Measurements from ENCODE around the gene ALG12. TPM values are rescaled to one million over a fixed set of nuclear protein-coding genes. Genes with fewer than 3 reads are reported as not detected.
A peak's percentile ranks its signal among the peaks of the same experiment; 100 is the strongest.

ALG12 gene
- total RNA-seq, 1 experiment from 2014 or later, result 29.2 TPM

- Mint-ChIP-seq H3K27ac (no peak overlapping the region; the same call in 1 of the 2 replicates), H3K4me3 (peak overlapping the region; percentile 81), H3K9me3 (no peaks in the 10 kb centered on the region), H3K27me3 (ENCODE audit: low read depth) (no peaks in the 10 kb centered on the region; the same call in 1 of the 2 replicates), H3K36me3 (peaks cover 7% of the 10 kb centered on the region), H3K4me1 (peaks cover 5% of the 10 kb centered on the region; the same call in 1 of the 2 replicates)
- CTCF ChIA-PET, result interaction anchor here (0.8 to 2.5 kb wide), 3 partner anchors 22 to 246 kb away, joined by 3 to 17 read pairs (median 5); no protein-coding TSS in a partner anchor
- peak; percentile 27 for DNase-seq (ENCODE audit: low spot score)
- peak; percentile 16; the same call in 1 of the 2 replicates for TF ChIP-seq MAX (CRISPR knock-in tag; IDR thresholded peaks at IDR 0.05)
- no peak for TF ChIP-seq CREM (CRISPR knock-in tag; IDR thresholded peaks at IDR 0.05)
- TF ChIP-seq, protein P1, sequence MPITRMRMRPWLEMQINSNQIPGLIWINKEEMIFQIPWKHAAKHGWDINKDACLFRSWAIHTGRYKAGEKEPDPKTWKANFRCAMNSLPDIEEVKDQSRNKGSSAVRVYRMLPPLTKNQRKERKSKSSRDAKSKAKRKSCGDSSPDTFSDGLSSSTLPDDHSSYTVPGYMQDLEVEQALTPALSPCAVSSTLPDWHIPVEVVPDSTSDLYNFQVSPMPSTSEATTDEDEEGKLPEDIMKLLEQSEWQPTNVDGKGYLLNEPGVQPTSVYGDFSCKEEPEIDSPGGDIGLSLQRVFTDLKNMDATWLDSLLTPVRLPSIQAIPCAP (CRISPR knock-in tag; IDR thresholded peaks at IDR 0.05), result no peak
- TF ChIP-seq ZSCAN18 (CRISPR knock-in tag; IDR thresholded peaks at IDR 0.05), result no peak
- no peak for TF ChIP-seq PRDM15 (CRISPR knock-in tag; IDR thresholded peaks at IDR 0.05)
- TF ChIP-seq HMGA2 (CRISPR knock-in tag; IDR thresholded peaks at IDR 0.05), result no peak
- TF ChIP-seq FOXJ3 (CRISPR knock-in tag; IDR thresholded peaks at IDR 0.05; ENCODE audit: borderline replicate concordance), result no peak
- TF ChIP-seq SP1 (CRISPR knock-in tag; conservative IDR thresholded peaks at IDR 0.05), result no peak
- no peak for TF ChIP-seq ZNF532 (CRISPR knock-in tag; IDR thresholded peaks at IDR 0.05; ENCODE audit: borderline replicate concordance)
- POLR2A ChIA-PET, result no interaction called here
- no peak for ATAC-seq
Measured at GRCh38 chr22:49961005-49961600, 42.9 kb upstream of the ALG12 start.

- H3K4me3 Mint-ChIP-seq, result peak within 1 kb of the TSS; percentile 81
- DNase-seq (ENCODE audit: low spot score) (peak; percentile 88), ATAC-seq (peak; percentile 85)
- peaks cover 7% of the 10 kb centered on the region for H3K36me3 Mint-ChIP-seq
- CTCF ChIA-PET, result interaction anchor here (1.0 to 1.6 kb wide), 2 partner anchors 14 to 29 kb away, joined by 4 to 5 read pairs; no protein-coding TSS in a partner anchor
- no peak within 1 kb of the TSS; the same call in 1 of the 2 replicates for H3K27ac Mint-ChIP-seq
- peaks cover 5% of the 10 kb centered on the region; the same call in 1 of the 2 replicates for H3K4me1 Mint-ChIP-seq
- no peaks in the 10 kb centered on the region; the same call in 1 of the 2 replicates for H3K27me3 Mint-ChIP-seq (ENCODE audit: low read depth)
- H3K9me3 Mint-ChIP-seq, result no peaks in the 10 kb centered on the region
- POLR2A ChIA-PET, result no interaction called here
- TF ChIP-seq SP1 (CRISPR knock-in tag; conservative IDR thresholded peaks at IDR 0.05) (peak; percentile 98), FOXP1 (CRISPR knock-in tag; IDR thresholded peaks at IDR 0.05; ENCODE audit: borderline replicate concordance) (peak; percentile 43; the same call in 1 of the 2 replicates), ZNF263 (CRISPR knock-in tag; IDR thresholded peaks at IDR 0.05; ENCODE audit: low read depth) (0 out of 2 replicates have a peak, but pooled peaks have one; percentile 11), OVOL2 (CRISPR knock-in tag; IDR thresholded peaks at IDR 0.05; ENCODE audit: borderline replicate concordance) (no peak; the same call in 1 of the 2 replicates), ESRRA (CRISPR knock-in tag; IDR thresholded peaks at IDR 0.05; ENCODE audit: borderline replicate concordance) (peak; percentile 67; the same call in 1 of the 2 replicates), TCF7 (CRISPR knock-in tag; IDR thresholded peaks at IDR 0.05; ENCODE audit: low read depth) (0 out of 2 replicates have a peak, but pooled peaks have one; percentile 43), ZNF232 (CRISPR knock-in tag; IDR thresholded peaks at IDR 0.05) (no peak), MXD4 (CRISPR knock-in tag; IDR thresholded peaks at IDR 0.05; ENCODE audit: borderline replicate concordance) (no peak), ZNF219 (CRISPR knock-in tag; IDR thresholded peaks at IDR 0.05; ENCODE audit: borderline replicate concordance) (no peak), NR1H2 (CRISPR knock-in tag; IDR thresholded peaks at IDR 0.05) (no peak)
- TF ChIP-seq, protein P2, sequence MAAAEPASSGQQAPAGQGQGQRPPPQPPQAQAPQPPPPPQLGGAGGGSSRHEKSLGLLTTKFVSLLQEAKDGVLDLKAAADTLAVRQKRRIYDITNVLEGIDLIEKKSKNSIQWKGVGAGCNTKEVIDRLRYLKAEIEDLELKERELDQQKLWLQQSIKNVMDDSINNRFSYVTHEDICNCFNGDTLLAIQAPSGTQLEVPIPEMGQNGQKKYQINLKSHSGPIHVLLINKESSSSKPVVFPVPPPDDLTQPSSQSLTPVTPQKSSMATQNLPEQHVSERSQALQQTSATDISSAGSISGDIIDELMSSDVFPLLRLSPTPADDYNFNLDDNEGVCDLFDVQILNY (CRISPR knock-in tag; IDR thresholded peaks at IDR 0.05), result no peak; the same call in 1 of the 2 replicates
- TF ChIP-seq, protein P3, sequence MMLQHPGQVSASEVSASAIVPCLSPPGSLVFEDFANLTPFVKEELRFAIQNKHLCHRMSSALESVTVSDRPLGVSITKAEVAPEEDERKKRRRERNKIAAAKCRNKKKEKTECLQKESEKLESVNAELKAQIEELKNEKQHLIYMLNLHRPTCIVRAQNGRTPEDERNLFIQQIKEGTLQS (CRISPR knock-in tag; conservative IDR thresholded peaks at IDR 0.05), result no peak
Measured at GRCh38 chr22:49960159-49961004, 42.1 kb upstream of the ALG12 start, which contains the start of gene PIM3. Gene PIM3, plus strand, starts transcription at chr22:49960772. Its CDS starts 176 bp downstream, at chr22:49960948.

All from WTC11 (cell line).